HG02763 (cell line): ENCODE data around the gene MOSMO.
"Not testable (repeated sequence)": the region's sequence is repeated elsewhere in the genome, so short reads cannot be mapped to it uniquely, and the experiment has no call there.

Experiments used
- ATAC-seq: cut with Tn5 transposase; IDR thresholded peaks from one replicate; pipeline ENCODE4 v1.9.1; 2021; ENCODE audit warnings: mild to moderate bottlenecking, moderate library complexity; ENCODE audit not compliant: unreplicated experiment

MOSMO gene

DNA sequence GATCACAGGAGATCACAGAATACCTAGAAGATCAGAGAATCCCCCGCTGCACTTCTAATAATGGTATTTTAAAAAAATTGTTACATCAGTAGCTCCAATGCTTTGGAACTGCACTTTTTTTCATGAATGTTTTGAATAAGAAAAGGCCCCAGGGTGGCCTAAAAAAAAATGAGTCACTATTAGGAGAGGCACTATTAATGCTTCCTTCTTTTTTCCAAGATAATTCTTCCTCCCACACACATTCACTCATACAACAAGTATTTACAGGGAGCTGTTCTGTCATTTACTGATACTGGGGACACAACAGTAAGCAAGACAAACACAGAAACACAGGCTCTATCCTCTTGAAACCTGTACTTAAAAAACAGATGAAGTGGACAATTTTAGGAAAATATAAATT lies 6.3 kb upstream of the MOSMO start:
- ATAC-seq: no peak

DNA sequence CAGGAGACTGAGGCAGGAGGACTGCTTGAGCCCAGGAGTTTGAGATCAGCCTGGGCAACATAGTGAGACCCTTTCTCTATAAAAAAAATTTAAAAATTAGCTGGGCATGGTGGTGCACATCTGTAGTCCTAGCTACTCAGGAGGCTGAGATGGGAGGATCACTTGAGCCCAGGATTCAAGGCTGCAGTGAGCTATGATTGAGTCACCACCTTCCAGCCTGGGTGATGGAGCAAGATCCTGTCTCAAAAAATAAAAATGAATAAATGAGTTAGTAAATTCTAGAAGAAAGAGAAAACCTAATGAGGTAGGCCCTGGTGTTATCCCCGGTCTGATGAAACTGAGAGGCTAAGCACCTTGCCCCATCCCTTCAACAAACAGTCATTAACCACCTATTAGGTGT lies 5.9 kb upstream of the MOSMO start:
- not testable (repeated sequence) for ATAC-seq

DNA sequence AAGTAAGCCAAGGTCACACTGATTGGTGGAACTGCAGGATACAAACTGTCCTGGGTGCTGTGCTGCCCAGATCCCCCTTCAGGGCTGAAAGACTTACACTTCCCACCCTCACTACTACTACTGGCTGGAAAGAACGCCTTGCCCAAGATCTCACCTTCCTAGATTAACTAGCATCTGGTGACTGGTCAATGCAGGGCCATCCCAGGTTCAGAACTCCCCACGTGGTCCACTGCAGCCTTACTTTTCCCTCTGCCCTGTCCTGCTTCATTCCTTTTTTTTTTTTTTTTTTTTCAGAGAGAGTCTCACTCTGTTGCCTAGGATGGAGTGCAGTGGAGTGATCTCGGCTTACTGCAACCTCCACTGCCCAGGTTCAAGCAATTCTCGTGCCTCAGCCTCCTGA lies 4.7 kb upstream of the MOSMO start:
- no peak for ATAC-seq

DNA sequence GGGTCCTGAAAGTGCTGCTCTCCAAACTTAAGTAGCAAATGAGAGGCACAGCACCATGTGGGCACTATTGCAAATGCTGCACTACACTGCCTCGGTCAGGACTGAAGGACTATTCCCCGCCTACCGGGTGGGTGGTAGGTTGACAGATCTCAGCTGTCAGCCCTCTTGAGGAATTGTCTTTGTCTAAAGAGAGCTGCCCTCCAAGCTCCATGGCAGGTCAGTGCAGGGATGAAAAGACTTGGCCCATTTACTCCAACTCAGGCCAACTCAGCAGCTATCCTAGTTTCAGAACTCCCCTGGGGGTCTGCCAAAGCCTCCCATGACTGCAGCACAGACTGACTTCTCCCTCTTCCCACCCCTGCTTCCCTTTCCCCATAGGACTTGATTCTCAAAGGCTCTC lies 3.6 kb upstream of the MOSMO start:
- no peak for ATAC-seq

DNA sequence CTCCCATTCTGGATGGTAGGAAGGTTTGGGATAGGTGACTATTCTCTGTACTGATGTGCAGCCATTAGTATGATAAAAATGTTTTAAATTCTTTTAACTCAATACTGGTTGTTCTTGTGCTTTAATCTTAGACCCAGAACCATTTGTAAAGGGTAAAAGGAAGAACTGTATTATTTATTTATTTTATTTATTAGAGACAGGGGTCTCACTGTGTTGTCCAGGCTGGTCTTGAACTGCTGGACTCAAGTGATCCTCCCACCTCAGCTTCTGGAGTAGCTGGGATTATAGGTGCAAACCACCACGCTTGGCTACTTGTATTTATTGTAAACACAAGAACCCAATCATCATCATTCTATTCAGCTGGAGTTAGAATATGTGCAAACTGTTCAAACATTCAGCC lies 2.2 kb upstream of the MOSMO start:
- ATAC-seq: no peak

DNA sequence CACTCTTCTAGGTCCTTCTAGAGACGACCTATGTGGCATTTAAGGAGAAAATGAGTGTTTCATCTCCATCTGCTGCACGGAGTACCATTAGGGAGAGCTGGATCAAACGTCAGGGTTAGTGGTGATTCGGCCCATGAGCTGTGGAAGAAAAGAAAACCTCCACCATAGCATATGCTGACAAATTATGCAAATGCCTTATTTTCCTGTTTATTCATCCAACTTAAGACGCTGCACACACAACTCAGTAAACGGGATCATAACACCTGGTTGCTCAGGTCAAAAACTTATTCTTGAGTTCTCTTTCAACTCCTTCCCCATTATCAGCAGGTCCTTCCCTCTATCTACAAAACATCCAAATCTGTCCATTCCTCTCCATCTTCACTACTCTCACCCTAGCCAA lies 1.3 kb upstream of the MOSMO start:
- ATAC-seq: no peak

DNA sequence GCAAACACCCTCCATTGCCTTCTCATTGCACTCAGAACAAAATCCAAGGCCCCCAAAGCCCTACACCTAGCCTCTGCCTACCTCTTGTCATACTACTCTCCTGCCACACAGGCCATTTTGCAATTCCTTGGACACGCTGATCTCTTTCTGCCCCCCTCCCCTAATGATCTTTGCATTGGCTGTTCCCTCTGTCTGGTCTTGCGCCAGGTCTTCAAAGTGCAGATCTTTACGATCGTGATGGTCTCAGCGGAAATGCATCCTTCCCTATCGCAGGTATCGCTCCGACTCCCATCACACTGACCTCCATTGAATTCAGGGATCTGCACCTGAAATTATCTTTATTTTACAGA lies 777 bp upstream of the MOSMO start:
- no peak for ATAC-seq

GRCh38 chr16:22008215-22009059 lies 526 bp downstream of the MOSMO start:
- peak; percentile 22 for ATAC-seq

- ATAC-seq: no peak
These were observed 3.0 kb downstream of the MOSMO start for GRCh38 chr16:22010902-22011301.

DNA sequence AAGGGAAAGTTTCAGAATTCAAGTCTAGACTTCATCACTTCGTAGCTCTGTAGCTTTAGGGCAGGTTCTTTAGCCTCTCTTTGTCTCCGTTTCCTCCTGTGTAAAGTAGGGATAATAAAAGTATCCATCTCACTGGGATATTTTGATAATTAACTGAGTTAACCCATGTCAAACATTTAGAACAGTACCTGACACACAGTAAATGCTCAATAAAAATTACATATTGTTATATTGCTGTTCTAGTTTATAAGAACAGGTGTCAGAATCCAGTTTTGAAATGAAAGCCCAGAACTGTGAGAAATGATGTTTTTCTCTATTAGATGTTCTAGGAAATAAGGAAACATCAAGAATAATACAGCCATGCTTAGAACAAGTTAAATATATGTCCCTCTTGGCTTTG lies 4.3 kb downstream of the MOSMO start:
- no peak for ATAC-seq

GRCh38 chr16:22013486-22013885 lies 5.6 kb downstream of the MOSMO start:
- no peak for ATAC-seq

DNA sequence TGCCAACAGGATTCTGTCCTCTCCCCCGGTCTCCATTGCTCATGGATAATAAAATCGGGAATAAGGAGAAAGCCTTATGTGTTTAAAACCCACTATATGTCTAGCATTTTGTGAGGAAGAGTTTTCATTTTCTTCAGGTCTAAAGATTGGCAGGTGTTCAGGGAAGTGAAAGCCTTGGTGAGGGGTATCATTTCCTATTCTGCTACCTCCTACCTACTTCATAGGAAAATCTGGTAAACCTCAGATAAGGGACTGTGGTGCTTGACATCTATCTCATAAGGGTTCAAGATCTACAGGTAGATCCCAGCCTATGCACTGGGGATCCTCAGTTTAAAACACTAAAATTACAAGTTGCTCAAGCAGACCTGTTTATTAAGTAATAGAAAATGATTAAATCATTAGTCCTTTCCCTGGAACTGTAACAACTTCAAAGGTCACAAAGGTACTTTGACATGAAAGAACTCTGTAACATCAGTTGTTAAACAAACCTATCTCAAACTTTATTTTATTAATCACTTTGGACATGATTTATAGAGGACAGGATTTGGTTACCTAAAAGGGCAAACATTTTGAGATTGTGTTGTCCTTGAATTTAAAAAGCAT lies 6.5 kb downstream of the MOSMO start:
- ATAC-seq: no peak

- ATAC-seq: no peak
These were observed 9.0 kb downstream of the MOSMO start for GRCh38 chr16:22016927-22017326.

- no peak for ATAC-seq
These were observed 10.6 kb downstream of the MOSMO start for GRCh38 chr16:22018559-22018958.

DNA sequence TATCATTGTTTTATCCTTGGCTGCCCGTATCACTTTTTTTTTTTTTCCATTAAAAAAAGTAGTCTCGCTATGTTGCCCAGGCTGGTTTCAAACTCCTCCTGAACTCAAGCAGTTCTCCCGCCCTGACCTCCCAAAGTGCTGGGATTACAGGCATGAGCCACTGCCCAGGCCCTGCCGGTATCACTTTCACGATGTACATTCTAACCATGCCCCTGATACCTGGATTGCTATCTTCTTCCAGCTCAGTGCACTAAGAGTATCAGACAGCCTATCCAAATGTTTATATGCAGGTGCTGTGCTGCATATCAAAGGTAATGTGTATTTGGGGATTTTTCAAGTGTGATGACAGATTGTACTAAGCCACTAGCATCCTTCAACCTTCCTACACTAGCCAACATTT lies 14.2 kb downstream of the MOSMO start:
- no peak for ATAC-seq

GRCh38 chr16:22023505-22023904 lies 15.6 kb downstream of the MOSMO start:
- ATAC-seq: no peak

GRCh38 chr16:22024785-22025184 lies 16.9 kb downstream of the MOSMO start:
- ATAC-seq: not testable (repeated sequence)

GRCh38 chr16:22027633-22028032 lies 19.7 kb downstream of the MOSMO start:
- no peak for ATAC-seq

DNA sequence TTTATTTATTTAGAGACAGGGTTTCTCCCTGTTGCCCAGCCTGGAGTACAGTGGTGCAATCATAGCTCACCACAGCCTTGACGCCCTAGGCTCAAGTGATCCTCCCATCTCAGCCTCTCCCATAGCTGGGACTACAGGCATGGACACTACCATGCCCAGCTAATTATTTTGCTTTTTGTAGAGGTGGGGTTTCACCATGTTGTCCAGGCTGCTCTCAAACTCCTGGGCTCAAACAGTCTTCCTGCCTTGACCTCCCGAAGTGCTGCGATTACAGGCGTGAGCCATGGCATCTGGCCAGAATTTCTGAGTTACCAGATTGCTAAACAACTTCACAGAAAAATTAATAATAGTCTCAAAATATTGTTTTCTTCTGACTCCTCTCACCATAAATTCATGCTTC lies 21.7 kb downstream of the MOSMO start:
- ATAC-seq: no peak

DNA sequence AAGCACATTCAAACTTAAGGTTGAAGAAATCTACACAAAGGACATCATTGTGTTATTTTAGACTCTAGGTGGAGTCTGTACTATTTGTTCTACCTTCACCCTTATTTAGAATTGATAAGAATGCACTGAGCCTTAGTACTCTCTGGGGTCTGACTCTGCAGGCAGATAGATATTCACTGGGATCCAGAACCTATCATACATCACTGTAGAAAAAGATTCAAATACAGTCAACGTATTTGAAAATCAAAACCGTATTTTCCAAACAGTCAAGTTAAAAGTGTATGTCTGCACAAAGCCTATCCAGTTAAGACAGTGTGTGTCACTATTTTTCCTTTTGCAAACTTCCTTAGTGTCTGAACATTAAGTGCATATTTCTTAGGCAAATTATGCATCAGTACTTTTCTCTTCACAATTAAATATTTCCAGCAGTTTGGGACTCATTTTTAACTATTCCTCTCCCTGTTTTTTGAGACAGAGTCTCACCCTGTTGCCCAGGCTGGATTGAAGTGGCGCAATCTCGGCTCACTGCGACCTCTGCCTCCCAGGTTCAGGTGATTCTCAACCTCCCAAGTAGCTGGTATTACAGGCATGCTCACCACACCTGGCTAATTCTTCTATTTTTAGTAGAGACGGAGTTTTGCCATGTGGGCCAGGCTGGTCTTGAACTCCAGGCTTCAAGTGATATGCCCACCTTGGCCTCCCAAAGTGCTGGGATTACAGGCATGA lies 22.3 kb downstream of the MOSMO start:
- ATAC-seq: no peak

DNA sequence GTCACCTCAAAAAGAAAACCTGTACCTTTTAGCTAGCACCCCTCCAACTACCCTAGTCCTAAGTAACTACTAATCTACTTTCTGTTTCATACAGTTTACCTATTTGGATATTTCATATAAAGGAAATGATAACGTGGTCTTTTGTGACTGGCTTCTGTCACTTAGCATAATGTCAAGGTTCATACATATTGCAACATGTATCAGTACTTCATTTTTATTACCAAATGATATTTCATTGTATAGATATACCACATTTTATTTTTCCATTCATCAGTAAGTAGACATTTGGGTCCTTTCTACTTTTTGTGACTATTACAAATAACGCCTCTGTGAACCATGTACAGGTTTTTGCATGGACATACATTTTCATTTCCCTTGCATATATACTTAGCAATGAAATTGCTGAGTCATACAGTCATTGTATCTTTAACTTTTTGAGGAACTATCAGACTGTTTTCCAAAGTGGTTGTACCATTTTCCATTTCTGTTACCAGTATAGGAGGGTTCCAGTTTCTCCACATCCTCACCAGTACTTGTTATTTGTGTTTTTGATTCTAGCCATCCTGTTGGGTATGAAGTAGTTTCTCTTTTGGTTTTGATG lies 23.7 kb downstream of the MOSMO start:
- no peak for ATAC-seq

DNA sequence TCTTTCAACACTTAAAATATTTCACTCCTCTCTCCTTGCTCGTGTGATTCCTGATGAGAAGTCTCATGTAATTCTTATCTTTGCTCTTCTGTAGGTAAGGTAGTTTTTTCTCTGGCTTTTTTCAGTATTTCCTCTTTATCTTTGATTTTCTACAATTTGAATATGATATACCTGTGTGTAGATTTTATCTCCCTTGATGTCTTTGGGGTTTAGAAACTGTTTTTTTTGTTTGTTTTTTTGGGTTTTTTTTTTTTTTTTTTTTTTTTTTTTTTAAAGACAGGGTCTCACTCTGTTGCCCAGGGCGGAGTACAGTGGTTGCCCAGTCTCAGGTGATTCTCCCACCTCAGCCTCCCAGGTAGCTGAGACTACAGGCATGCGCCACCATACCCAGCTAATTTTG lies 26.6 kb downstream of the MOSMO start:
- ATAC-seq: no peak
